Keratinocyte (primary cell): Measurements from ENCODE around the gene ANKRD49. TPM values are rescaled to one million over a fixed set of nuclear protein-coding genes. Genes with fewer than 3 reads are reported as not detected.
A peak's percentile ranks its signal among the peaks of the same experiment; 100 is the strongest.

Experiments used
- DNase-seq: peaks from one replicate; pipeline ENCODE4 v3.0.0-alpha.2; 2011; ENCODE audit warnings: low read depth, missing footprints, low spot score
- FAIRE-seq: peaks from 2 replicates; lab custom pipeline; 2011; peaks lifted over from hg19 to GRCh38; lab: Jason Lieb, UNC
- H2AFZ ChIP-seq: 2 replicates; pipeline ENCODE4 v1.6.0; 2012; ENCODE audit warnings: low read length, control low read depth, inconsistent platforms; ENCODE audit not compliant: control insufficient read depth
- H3K27ac ChIP-seq: 2 replicates; pipeline ENCODE4 v1.5.1; 2011; ENCODE audit warnings: low read length; ENCODE audit not compliant: control insufficient read depth, insufficient read depth
- H3K27me3 ChIP-seq: 3 replicates; pipeline ENCODE4 v1.6.0; 2011; ENCODE audit warnings: low read length; ENCODE audit not compliant: control insufficient read depth, insufficient read depth; ENCODE audit errors: extremely low read depth
- H3K36me3 ChIP-seq, 2 experiments: 2 replicates in 1 of 2; 3 replicates in 1 of 2; pipeline ENCODE4 v1.5.1; 2011; ENCODE audit warnings: low read length in 2 of 2, mild to moderate bottlenecking in 1 of 2; ENCODE audit not compliant: control insufficient read depth in 2 of 2, insufficient read depth in 2 of 2; ENCODE audit errors: extremely low read depth in 1 of 2
- H3K4me1 ChIP-seq: 3 replicates; pipeline ENCODE4 v1.5.1; 2011; ENCODE audit warnings: low read length; ENCODE audit not compliant: control insufficient read depth, insufficient read depth; ENCODE audit errors: extremely low read depth
- H3K4me2 ChIP-seq: 3 replicates; pipeline ENCODE4 v1.6.0; 2011; ENCODE audit warnings: low read depth, low read length; ENCODE audit not compliant: control insufficient read depth, insufficient read depth; ENCODE audit errors: extremely low read depth
- H3K4me3 ChIP-seq, 3 experiments: fragments of 200-600 bp in 1 of 3; sonication (generic) in 1 of 3; 2 replicates in 2 of 3; 3 replicates in 1 of 3; pipeline ENCODE4 v1.5.1; 2011 to 2016; ENCODE audit warnings: low read length in 3 of 3, mild to moderate bottlenecking in 3 of 3, control low read depth in 2 of 3, inconsistent platforms in 1 of 3, low read depth in 1 of 3, mixed read lengths in 1 of 3, mixed run types in 1 of 3, moderate library complexity in 1 of 3; ENCODE audit not compliant: control insufficient read depth in 2 of 3, insufficient read depth in 2 of 3; ENCODE audit errors: extremely low read depth in 1 of 3
- H3K79me2 ChIP-seq: 2 replicates; pipeline ENCODE4 v1.6.0; 2012; ENCODE audit warnings: low read length; ENCODE audit not compliant: control insufficient read depth, insufficient read depth
- H3K9ac ChIP-seq: 3 replicates; pipeline ENCODE4 v1.6.0; 2011; ENCODE audit warnings: low read length; ENCODE audit not compliant: control insufficient read depth, insufficient read depth; ENCODE audit errors: extremely low read depth
- H3K9me1 ChIP-seq: 3 replicates; pipeline ENCODE4 v1.6.0; 2011; ENCODE audit warnings: low read length; ENCODE audit not compliant: control insufficient read depth, insufficient read depth; ENCODE audit errors: extremely low read depth
- H3K9me3 ChIP-seq: 2 replicates; pipeline ENCODE4 v1.5.1; 2012; ENCODE audit warnings: low read depth, low read length; ENCODE audit not compliant: control insufficient read depth
- H4K20me1 ChIP-seq: 3 replicates; pipeline ENCODE4 v1.6.0; 2011; ENCODE audit warnings: low read length; ENCODE audit not compliant: control insufficient read depth, insufficient read depth; ENCODE audit errors: extremely low read depth
- CTCF ChIP-seq, 3 experiments: IDR thresholded peaks in 1 of 3; conservative IDR thresholded peaks in 1 of 3; optimal IDR thresholded peaks in 1 of 3; 2 replicates in 2 of 3; 3 replicates in 1 of 3; pipeline versions ENCODE3 to v1.5.1; 2011; ENCODE audit warnings: low read length in 3 of 3, mild to moderate bottlenecking in 3 of 3, moderate library complexity in 2 of 3, control low read depth in 1 of 3, inconsistent platforms in 1 of 3; ENCODE audit not compliant: insufficient read depth in 2 of 3; ENCODE audit errors: extremely low read depth in 1 of 3
- EZH2 ChIP-seq: IDR thresholded peaks from one replicate; pipeline ENCODE4 v1.6.1; 2012; ENCODE audit warnings: inconsistent platforms, mild to moderate bottlenecking, low read length, moderate library complexity
- dilution Hi-C: fragments of 300-500 bp; cut with MboI; formaldehyde crosslinking; loops from one replicate; pipeline ENCODE4 v1.7.0; 2020; ENCODE audit warnings: low sequenced_read_pairs; ENCODE audit not compliant: extremely low pct_ligation_motif_present
- polyA plus RNA-seq, 5 experiments: library from polyadenylated mRNA; depleted of rRNA in 3 of 5; stranded (reverse) in 3 of 5; stranded (forward) in 1 of 5; unstranded in 1 of 5; fragments of >200 nt; gene quantifications; 1 replicate in 1 of 5; 2 replicates in 3 of 5; 3 replicates in 1 of 5; pipeline versions ENCODE4 v1.2.1 to v1.2.3, GENCODE V29; 2011 to 2012; ENCODE audit warnings: missing spikeins in 2 of 5, low read depth in 1 of 5, low replicate concordance in 1 of 5
- small RNA-seq, 3 experiments: library from RNA; depleted of rRNA; stranded (forward); fragments of <200 nt; gene quantifications; one replicate each; pipeline ENCODE3, GENCODE V24; 2012; ENCODE audit warnings: low read depth in 3 of 3, low replicate concordance in 1 of 3; ENCODE audit not compliant: insufficient read length in 3 of 3

The ANKRD49 gene
- polyA plus RNA-seq, 1 donor (not counting 4 experiments of a cell fraction or from before 2014, with no cell fraction given) = 17.1 TPM

- no peaks in the 10 kb centered on the region for H3K79me2 ChIP-seq
- H3K4me1 ChIP-seq = peaks cover 16% of the 10 kb centered on the region
- peak overlapping the region; percentile 58 for H3K4me2 ChIP-seq
- H3K27ac ChIP-seq = no peak overlapping the region
- FAIRE-seq = peak; percentile 62
- no peaks in the 10 kb centered on the region for H3K36me3 ChIP-seq
- H2AFZ ChIP-seq = no peak overlapping the region
- H4K20me1 ChIP-seq = no peaks in the 10 kb centered on the region
- no peak for DNase-seq
- TF ChIP-seq CTCF (optimal IDR thresholded peaks at IDR 0.05 in 1 of 3, IDR thresholded peaks at IDR 0.05 in 1 of 3, conservative IDR thresholded peaks at IDR 0.05 in 1 of 3; ENCODE audit: extremely low read depth in 1 of 3, insufficient read depth in 2 of 3, low read length in 3 of 3) = no peak
- TF ChIP-seq EZH2 = no peak
- H3K9me3 ChIP-seq = no peaks in the 10 kb centered on the region
- H3K27me3 ChIP-seq = peaks cover 15% of the 10 kb centered on the region
- no peak overlapping the region for H3K9ac ChIP-seq
- H3K4me3 ChIP-seq = no peak overlapping the region
- dilution Hi-C loops = no loop called here
- peaks cover 2% of the 10 kb centered on the region for H3K9me1 ChIP-seq
Measured at GRCh38 chr11:94546886-94547285, 53.1 kb downstream of the ANKRD49 start.

DNA sequence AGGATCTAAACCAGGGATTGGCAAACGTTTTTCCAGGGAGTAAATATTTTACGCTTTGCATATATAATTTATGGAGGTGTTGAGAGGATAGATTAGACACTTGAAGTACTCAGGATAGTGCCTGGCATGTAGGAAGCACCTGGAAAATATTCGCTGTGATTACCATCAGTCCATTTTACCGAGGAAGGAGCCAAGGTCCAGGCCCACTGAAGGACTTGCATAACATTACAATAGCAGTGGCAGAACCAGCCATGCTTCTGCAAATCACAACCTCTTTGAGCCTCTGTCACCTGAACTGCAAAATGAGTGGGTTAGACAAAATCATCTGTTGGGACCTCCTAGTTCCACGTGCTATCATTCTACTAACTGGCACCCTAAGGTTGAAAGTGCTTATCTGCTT is 55.4 kb downstream of the ANKRD49 start:
- H3K4me3 ChIP-seq = no peak overlapping the region
- peaks cover 15% of the 10 kb centered on the region for H3K27me3 ChIP-seq
- DNase-seq (no peak), FAIRE-seq (no peak)
- H3K4me2 ChIP-seq = no peak overlapping the region
- no peak overlapping the region for H3K27ac ChIP-seq
- H3K9me1 ChIP-seq = peaks cover 2% of the 10 kb centered on the region
- dilution Hi-C loops = no loop called here
- no peaks in the 10 kb centered on the region for H4K20me1 ChIP-seq
- no peak overlapping the region for H2AFZ ChIP-seq
- H3K9ac ChIP-seq = no peak overlapping the region
- H3K36me3 ChIP-seq = no peaks in the 10 kb centered on the region
- H3K4me1 ChIP-seq = peaks cover 14% of the 10 kb centered on the region
- H3K9me3 ChIP-seq = no peaks in the 10 kb centered on the region
- no peaks in the 10 kb centered on the region for H3K79me2 ChIP-seq
- TF ChIP-seq EZH2 (no peak), CTCF (optimal IDR thresholded peaks at IDR 0.05 in 1 of 3, IDR thresholded peaks at IDR 0.05 in 1 of 3, conservative IDR thresholded peaks at IDR 0.05 in 1 of 3; ENCODE audit: extremely low read depth in 1 of 3, insufficient read depth in 2 of 3, low read length in 3 of 3) (no peak)

Small RNAs within 50 kb of the gene (small RNA-seq; reads per million reads assigned to genes)
- gene MIR548L = 0.13 to 1.0 (median 0.67) reads per million in 3 experiments

Other genes with a start within 250 kb of the ANKRD49 start
- not detected in 3 replicates for gene IZUMO1R, start 189.4 kb upstream of the ANKRD49 start, polyA plus RNA-seq
- gene GPR83, start 92.6 kb upstream of the ANKRD49 start, polyA plus RNA-seq = 0.04 TPM in 2 of 3 replicates, not detected in the other
- 6.9 to 12.4 TPM (median 7.0 TPM) in 3 replicates for gene MRE11, start 140 bp upstream of the ANKRD49 start, polyA plus RNA-seq
- not detected in 3 replicates for gene C11orf97, start 18.5 kb downstream of the ANKRD49 start, polyA plus RNA-seq
- 0.33 to 0.77 TPM (median 0.39 TPM) in 3 replicates for gene FUT4, start 49.9 kb downstream of the ANKRD49 start, polyA plus RNA-seq
- 0.14 to 0.37 TPM (median 0.16 TPM) in 3 replicates for gene PIWIL4, start 73.4 kb downstream of the ANKRD49 start, polyA plus RNA-seq